GM20431 (cell line): ENCODE results near the gene RARS2.

Experiments
- in situ Hi-C: fragments of 300-500 bp; cut with MseI, MboI; formaldehyde crosslinking; loops from one replicate; pipeline ENCODE4 v1.15.0; 2020; ENCODE audit warnings: low sequenced_read_pairs; ENCODE audit not compliant: unreplicated experiment

Gene RARS2

GRCh38 chr6:87574237-87574804 lies 15.5 kb downstream of the RARS2 start:
- in situ Hi-C loops = no loop called here

GRCh38 chr6:87573307-87574024 lies 16.3 kb downstream of the RARS2 start:
- in situ Hi-C loops = no loop called here

- in situ Hi-C loops = no loop called here
These were observed 16.9 kb downstream of the RARS2 start for GRCh38 chr6:87572883-87573282.

DNA sequence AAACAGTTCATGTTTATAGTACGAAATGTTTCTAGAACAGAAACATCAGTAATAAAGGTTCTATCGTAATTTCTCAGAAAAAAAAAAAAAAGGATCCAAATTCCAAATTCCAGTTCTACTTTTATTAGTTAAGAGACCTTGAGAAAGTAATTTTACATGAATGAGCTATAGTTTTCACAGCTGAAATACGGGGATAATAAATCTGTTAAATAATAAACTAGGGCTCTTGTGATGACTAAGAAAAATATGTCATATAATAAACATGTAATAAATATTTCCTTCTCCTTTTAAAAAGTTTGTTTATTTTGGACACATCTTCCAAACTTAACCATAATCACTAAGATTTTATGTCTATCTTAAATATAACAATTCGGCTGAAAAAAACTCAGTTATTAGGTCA lies 17.8 kb downstream of the RARS2 start:
- in situ Hi-C loops = no loop called here

DNA sequence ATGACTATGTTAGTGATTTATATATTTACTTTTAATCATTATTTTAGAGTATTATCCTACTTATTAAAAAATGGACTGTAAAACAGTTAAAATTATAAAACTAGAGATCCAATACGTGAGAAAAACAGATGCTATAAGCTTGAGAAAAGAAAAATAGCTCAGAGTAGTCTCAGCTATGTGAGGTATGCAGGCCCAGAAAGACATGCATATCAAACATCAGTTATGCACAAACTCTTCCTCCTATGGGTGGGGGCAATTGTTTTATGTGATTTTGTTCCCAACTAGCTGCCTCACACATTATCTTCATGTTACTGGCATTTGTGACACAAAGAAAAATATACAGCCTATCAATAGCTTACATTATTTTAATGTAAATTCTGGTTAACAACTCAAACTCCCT lies 28.8 kb downstream of the RARS2 start:
- in situ Hi-C loops = no loop called here

DNA sequence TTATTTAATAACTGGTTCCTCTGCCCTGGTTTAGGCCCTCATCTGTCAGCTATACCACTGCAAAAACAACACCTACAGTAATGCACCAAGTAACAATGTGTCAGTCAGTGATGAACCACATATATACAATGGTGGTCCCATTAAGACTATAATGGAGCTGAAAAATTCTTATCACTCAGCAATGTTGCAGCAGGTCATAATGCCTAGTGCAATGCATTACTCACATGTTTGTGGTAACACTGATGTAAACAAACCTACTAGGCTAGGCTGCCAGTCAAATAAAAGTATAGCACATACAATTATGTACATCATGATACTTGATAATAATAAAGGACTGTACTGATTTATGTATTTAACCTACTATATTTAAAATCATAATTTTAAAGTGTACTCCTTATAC lies 31.3 kb downstream of the RARS2 start:
- in situ Hi-C loops = no loop called here

- in situ Hi-C loops = no loop called here
These were observed 34.3 kb downstream of the RARS2 start for GRCh38 chr6:87555506-87555905.

GRCh38 chr6:87553159-87553765 lies 36.5 kb downstream of the RARS2 start:
- in situ Hi-C loops = no loop called here

DNA sequence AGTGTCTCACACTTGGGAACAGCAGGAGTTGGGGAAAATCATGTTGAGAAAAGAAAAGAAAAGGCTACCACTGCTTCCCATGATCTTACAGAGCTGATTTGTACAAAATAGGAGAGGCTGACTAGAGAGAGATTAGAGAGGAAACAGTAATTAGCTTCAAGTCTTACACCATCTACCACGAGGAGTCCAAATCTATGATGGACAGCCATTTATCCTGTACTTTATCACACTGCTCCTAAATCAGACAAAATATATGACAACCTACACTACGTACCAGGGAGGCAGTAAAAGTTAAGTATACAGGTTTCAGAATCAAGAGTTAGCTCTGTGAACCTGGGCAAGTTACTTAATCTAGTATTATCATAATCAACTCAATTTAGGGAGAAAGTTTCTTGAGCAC lies 38.0 kb downstream of the RARS2 start:
- in situ Hi-C loops = no loop called here

GRCh38 chr6:87544474-87544735 lies 45.4 kb downstream of the RARS2 start:
- in situ Hi-C loops = no loop called here

DNA sequence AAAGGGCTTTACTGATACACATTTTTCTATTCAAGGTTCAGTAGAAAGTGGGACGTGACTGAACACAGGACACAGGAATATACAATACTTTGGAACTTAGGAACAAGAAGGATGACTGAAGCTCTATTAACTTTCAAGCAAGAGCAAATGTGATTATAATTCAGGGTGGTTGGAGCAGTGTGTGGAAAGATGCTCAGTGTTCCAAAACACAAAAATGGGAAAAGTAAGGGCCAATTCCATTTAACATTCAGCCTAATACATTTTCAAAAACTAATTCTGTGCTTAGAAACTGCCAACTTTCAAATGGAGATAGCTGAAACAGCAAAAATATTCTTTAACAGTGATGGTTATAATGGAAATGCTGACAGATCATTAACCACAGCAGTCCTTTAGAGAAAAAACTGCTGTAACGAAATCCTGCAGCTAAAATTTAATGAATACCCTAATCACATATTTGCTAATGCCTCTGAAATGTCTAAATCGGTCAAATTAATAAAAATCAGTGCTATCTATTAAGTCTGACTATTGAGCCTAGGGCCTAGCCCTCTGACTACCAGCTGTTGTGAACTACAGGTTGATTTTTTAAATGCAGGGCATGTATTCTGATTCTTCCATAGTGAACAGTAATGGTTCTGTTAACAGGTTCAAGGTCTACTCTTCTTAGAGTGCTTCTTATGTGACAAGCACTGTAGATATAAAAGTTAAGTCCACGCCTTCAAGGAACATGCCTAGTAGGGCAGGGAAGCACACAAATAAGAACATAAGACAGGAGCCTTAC lies 45.9 kb downstream of the RARS2 start:
- in situ Hi-C loops = no loop called here

GRCh38 chr6:87541744-87542143 lies 48.0 kb downstream of the RARS2 start:
- in situ Hi-C loops = no loop called here

GRCh38 chr6:87541041-87541440 lies 48.7 kb downstream of the RARS2 start:
- in situ Hi-C loops = no loop called here

DNA sequence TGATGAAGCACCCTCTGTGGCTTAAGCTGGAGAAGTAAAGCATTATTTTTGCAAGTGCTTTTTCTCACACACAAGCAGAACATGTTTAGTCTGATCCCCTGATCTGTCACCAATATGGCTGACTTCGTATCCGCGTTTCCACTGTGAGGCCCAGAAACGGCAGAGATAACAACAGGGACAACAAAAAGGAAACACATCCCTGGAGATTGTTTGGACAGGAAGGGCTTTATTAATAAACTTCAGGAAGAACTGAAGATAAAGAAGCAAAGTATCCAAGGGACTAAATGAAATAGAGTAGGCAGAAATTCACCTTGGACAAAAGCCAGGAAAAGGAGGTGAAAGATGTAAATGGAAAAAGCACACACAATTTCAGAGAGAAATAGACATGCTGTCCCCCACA lies 49.2 kb downstream of the RARS2 start:
- in situ Hi-C loops = no loop called here

GRCh38 chr6:87539554-87539953 lies 50.2 kb downstream of the RARS2 start:
- in situ Hi-C loops = no loop called here

DNA sequence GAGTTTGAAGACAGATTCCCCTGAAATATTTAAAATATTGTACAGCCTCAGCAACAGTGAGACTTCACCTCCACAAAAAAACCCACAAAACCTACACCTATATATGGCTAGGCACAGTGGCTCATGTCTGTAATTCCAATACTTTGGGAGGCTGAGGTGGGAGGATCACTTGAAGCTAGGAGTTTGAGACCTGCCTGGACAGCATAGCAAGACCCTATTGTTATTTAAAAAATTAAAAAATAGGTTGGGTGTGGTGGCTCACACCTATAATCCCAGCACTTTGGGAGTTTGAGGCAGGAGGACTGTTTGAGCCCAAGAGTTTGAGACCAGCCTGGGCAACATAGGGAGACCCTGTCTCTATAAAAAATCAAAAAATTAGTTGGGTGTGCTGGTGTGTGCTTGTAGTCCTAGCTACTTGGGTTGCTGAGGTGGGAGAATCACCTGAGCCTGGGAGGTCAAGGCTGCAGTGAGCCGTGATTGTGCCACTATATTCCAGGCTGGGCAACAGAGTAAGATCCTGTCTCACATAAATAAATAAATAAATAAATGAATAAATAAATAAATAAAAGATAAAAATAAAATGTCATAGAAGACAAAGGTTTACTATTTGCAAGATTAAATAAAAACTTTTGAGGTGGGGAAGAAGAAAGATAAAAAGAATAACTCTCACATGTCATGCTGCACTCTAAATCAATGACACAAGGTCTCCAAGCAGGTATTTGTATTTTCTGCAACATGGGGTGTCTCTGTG lies 51.1 kb downstream of the RARS2 start:
- in situ Hi-C loops = no loop called here

DNA sequence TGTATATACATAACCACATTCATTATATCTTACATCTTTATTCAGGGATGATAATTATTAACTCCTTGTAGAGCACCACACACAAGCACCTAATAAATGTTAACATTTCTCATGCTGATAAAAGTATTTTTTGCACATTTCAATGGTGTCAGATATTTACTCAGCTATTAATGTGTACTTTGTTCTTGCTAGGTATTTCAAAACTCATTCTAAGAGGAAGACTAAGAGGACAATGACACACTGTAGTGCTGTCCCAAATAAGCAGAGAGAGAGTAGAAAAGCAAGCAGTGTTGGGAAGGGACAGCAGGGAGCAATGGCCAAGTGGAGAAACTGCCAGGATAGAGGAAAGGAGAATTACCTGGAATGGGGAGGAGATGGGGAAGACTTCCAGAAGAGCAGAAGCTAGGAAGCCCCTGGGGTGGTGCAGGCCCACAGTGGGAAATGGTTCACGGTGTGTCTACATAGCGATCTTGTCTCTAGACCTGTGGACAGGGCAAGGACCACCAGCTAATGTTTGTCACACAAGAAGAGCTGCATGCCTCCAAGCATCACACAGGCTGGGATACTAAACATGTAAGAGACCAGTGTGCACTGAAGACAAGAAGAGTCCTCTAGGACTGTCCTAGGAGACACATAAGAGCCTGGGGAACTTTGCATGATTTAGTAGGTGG lies 55.3 kb downstream of the RARS2 start:
- in situ Hi-C loops = no loop called here

DNA sequence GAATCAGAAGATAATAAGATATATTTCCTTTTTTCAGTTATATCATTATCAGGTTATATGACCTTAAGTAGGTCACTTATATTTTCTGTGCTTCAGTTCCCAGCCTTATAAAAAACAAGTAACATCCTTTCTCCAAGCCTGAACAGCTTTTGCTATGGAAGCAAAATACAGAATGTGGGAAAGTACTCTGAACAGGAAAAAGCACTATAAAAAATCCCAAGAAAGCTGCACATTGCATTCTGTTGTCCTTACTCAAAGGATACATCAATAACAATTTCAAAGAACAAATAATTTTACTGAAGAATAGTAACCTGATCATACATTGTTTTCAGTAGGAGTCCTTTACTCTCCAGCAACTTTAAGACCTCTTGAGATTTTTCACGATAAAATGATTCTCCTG lies 60.6 kb downstream of the RARS2 start:
- in situ Hi-C loops = no loop called here

GRCh38 chr6:87522686-87523085 lies 67.1 kb downstream of the RARS2 start:
- in situ Hi-C loops = no loop called here

DNA sequence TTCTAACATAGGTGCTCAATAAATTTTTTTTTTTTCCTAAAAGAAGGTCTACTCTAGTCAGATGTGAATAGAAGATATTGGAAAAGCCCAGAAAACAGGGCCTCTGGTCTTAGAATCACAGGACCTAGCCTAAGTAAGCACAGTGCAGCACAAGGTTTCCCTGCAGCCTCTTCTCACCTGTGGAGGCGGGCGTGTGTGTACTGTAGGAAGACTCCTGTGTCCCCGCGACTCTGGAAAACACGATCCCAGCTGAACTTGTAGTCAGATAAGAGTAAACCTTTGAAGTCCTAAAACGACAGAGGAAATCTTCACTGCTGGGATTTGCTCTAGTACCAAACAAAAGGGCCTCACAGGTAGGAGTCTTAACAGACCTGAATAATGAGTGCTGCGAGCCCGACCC lies 71.3 kb downstream of the RARS2 start:
- in situ Hi-C loops = no loop called here
